Breast epithelium (tissue), 4 donors: ENCODE measurements around the gene TNFRSF11A. TPM values are rescaled to one million over a fixed set of nuclear protein-coding genes. Genes with fewer than 3 reads are reported as not detected.

ENCODE experiments used
- DNase-seq, 2 donors: peaks; one replicate each; pipeline ENCODE4 v3.0.0-alpha.2; 2019; ENCODE audit warnings: low spot score in 2 of 2
- H3K27ac ChIP-seq, 2 donors: fragments of 200-600 bp; sonication (generic) in 1 of 2; one replicate each; pipeline ENCODE4 v1.5.1; 2016 to 2019; ENCODE audit warnings: mild to moderate bottlenecking in 1 of 2
- H3K27me3 ChIP-seq, 2 donors: fragments of 200-600 bp; sonication (generic) in 1 of 2; one replicate each; pipeline versions ENCODE4 v1.5.1 to v1.6.0; 2017 to 2019; ENCODE audit warnings: control low read depth in 1 of 2, mild to moderate bottlenecking in 1 of 2
- H3K36me3 ChIP-seq: fragments of 200-600 bp; one replicate; pipeline ENCODE4 v1.5.1; 2019
- H3K4me1 ChIP-seq, 2 donors: fragments of 200-600 bp; sonication (generic); one replicate each; pipeline ENCODE4 v1.5.1; 2016 to 2019; ENCODE audit warnings: control low read depth in 1 of 2
- H3K4me3 ChIP-seq, 3 donors: fragments of 200-600 bp; sonication (generic); 1 replicate in 2 of 3; 2 replicates in 1 of 3; pipeline ENCODE4 v1.5.1; 2016 to 2019; ENCODE audit warnings: mild to moderate bottlenecking in 3 of 3, moderate library complexity in 2 of 3
- H3K9me3 ChIP-seq, 2 donors: fragments of 200-600 bp; sonication (generic) in 1 of 2; one replicate each; pipeline ENCODE4 v1.5.1; 2016 to 2019; ENCODE audit warnings: control low read depth in 1 of 2
- CTCF ChIP-seq, 3 donors: fragments of 450-650 bp; IDR thresholded peaks; one replicate each; pipeline ENCODE4 v1.5.1; 2016 to 2017; ENCODE audit warnings: antibody characterized with exemption in 3 of 3, mild to moderate bottlenecking in 3 of 3, moderate library complexity in 3 of 3
- POLR2A ChIP-seq: fragments of 450-650 bp; IDR thresholded peaks from one replicate; pipeline ENCODE4 v1.6.1; 2016; ENCODE audit warnings: antibody characterized with exemption, mild to moderate bottlenecking, moderate library complexity
- POLR2AphosphoS5 ChIP-seq, 3 donors: sonication (generic); formaldehyde crosslinking; IDR thresholded peaks; one replicate each; pipeline ENCODE4 v1.6.1; 2017; ENCODE audit warnings: antibody characterized with exemption in 3 of 3
- intact Hi-C: fragments of 100-400 bp; cut with DNase I; formaldehyde crosslinking; loops from one replicate; pipeline ENCODE4 v1.15.1; 2023; ENCODE audit warnings: low total_unique reads
- total RNA-seq, 3 donors: library from RNA; depleted of rRNA; stranded (reverse); fragments of >200 nt; gene quantifications; one replicate each; pipeline ENCODE4 v1.1.0, GENCODE V29; 2016

TNFRSF11A gene
- total RNA-seq, 3 donors from 2014 or later: 4.2 to 6.4 (median 4.6) TPM

DNA sequence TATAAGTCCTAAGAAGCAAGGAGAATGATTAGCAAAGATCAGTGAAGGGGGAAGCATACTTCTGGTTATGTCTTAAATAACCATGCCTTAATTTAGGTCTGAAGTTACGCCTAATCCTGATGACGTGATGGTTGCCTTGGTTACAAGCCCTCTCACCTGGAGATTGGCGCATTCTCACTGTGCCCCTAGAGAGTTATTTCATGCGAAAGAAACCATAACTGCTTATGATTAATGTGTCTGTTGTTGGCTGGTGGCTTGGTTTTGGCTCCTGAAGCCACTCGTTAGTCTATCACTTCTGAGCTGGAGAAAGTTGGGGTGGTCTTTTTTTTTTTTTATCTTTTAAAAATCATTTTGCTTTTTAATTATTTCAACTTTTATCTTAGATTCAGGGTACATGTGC, 47.0 kb downstream of the TNFRSF11A start:
- TF ChIP-seq POLR2A (no peak), CTCF (IDR thresholded peaks at IDR 0.05) (no peak), POLR2AphosphoS5 (IDR thresholded peaks at IDR 0.05) (no peak)
- intact Hi-C loops: no loop called here
- Histone ChIP-seq H3K9me3 (no peaks in the 10 kb centered on the region), H3K27ac (no peak overlapping the region), H3K27me3 (no peaks in the 10 kb centered on the region), H3K4me3 (no peak overlapping the region), H3K36me3 (no peaks in the 10 kb centered on the region), H3K4me1 (no peaks in the 10 kb centered on the region)
- DNase-seq: no peak

GRCh38 chr18:62372882-62373281, 47.8 kb downstream of the TNFRSF11A start:
- no peak for DNase-seq
- intact Hi-C loops: no loop called here
- H3K27ac ChIP-seq: no peak overlapping the region

GRCh38 chr18:62374410-62374965, 49.4 kb downstream of the TNFRSF11A start:
- Histone ChIP-seq H3K36me3 (no peaks in the 10 kb centered on the region), H3K4me1 (no peaks in the 10 kb centered on the region), H3K9me3 (no peaks in the 10 kb centered on the region), H3K27me3 (no peaks in the 10 kb centered on the region), H3K4me3 (no peak overlapping the region), H3K27ac (no peak overlapping the region)
- no peak for DNase-seq
- intact Hi-C loops: no loop called here
- TF ChIP-seq CTCF (IDR thresholded peaks at IDR 0.05): no peak

More at GRCh38 chr18:62372882-62373281, 47.8 kb downstream of the TNFRSF11A start:
- no peak overlapping the region for H3K4me3 ChIP-seq
- no peaks in the 10 kb centered on the region for H3K36me3 ChIP-seq
- H3K4me1 ChIP-seq: no peaks in the 10 kb centered on the region
- TF ChIP-seq POLR2AphosphoS5 (IDR thresholded peaks at IDR 0.05) (no peak), CTCF (IDR thresholded peaks at IDR 0.05) (no peak), POLR2A (no peak)
- no peaks in the 10 kb centered on the region for H3K9me3 ChIP-seq
- no peaks in the 10 kb centered on the region for H3K27me3 ChIP-seq

DNA sequence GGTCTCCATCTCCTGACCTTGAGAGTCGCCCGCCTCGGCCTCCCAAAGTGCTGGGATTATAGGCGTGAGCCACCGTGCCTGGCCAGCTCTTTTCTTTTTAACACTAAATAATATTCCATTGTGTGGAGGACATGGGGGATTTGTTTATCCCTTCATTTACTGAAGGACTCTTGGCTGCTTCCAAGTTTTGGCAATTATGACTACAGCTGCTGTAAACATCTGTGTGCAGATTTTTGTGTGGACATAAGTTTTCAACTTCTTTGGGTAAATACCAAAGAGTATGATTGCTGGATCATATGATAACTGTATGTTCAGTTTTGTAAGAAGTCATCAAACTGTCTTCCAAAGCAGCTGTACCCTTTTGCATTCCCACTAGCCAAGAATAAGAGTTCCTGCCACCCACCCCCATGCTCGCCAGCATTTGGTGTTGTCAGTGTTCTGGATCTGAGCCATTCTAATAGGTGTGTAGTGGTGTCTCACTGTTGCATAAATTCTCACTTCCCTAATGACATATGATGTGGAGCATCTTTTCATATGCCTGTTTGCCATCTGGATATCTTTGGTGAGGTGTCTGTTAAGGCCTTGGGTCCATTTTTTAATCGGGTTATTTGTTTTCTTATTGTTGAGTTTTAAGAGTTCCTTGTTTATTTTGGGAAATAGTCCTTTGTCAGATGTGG, 52.2 kb downstream of the TNFRSF11A start:
- TF ChIP-seq CTCF (IDR thresholded peaks at IDR 0.05): no peak
- TF ChIP-seq POLR2A: no peak
- no peak for TF ChIP-seq POLR2AphosphoS5 (IDR thresholded peaks at IDR 0.05)
- intact Hi-C loops: no loop called here
- H3K27me3 ChIP-seq: no peaks in the 10 kb centered on the region

DNA sequence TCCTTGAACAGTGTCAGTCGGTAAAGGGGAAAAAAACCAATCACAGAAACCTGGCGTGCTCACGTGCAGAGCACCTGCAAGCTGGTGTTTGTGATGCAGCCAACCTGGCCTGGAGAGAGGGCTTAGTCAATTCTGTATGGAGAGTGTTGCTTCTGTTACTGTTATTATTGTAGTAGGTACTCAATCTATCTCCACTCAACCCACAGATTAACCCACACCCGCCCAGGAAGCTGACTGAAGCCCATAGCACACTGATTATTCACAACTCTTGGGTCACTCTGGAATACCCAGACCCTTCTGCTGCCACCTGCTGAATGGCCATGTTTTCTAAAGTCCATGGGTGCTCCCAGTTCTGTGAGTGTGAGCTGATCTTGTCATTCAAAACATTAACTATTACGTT, 53.9 kb downstream of the TNFRSF11A start:
- no peaks in the 10 kb centered on the region for H3K4me1 ChIP-seq
- H3K27me3 ChIP-seq: no peaks in the 10 kb centered on the region
- H3K36me3 ChIP-seq: no peaks in the 10 kb centered on the region
- H3K27ac ChIP-seq: no peak overlapping the region
- no peak for DNase-seq
- no peaks in the 10 kb centered on the region for H3K9me3 ChIP-seq
- H3K4me3 ChIP-seq: no peak overlapping the region
- TF ChIP-seq CTCF (IDR thresholded peaks at IDR 0.05) (no peak), POLR2A (no peak), POLR2AphosphoS5 (IDR thresholded peaks at IDR 0.05) (no peak)
- intact Hi-C loops: no loop called here

More for the DNA sequence above, 52.2 kb downstream of the TNFRSF11A start:
- Histone ChIP-seq H3K27ac (no peak overlapping the region), H3K4me1 (no peaks in the 10 kb centered on the region), H3K36me3 (no peaks in the 10 kb centered on the region), H3K9me3 (no peaks in the 10 kb centered on the region), H3K4me3 (no peak overlapping the region)
- DNase-seq: no peak
